ENCODE measurements around the gene DDX1. TPM values are rescaled to one million over a fixed set of nuclear protein-coding genes. Genes with fewer than 3 reads are reported as not detected.

DDX1 gene
- total and polyA plus RNA-seq, 7 donors, result 116 to 166 (median 132) TPM

GRCh38 chr2:15557887-15558311 lies 33.8 kb upstream of the DDX1 start:
- H3K4me1 ChIP-seq, result peaks cover 26% of the 10 kb centered on the region
- no peaks in the 10 kb centered on the region for H3K9me3 ChIP-seq
- no peaks in the 10 kb centered on the region for H3K27me3 ChIP-seq (ENCODE audit: insufficient read depth in 3 of 3, low read length in 2 of 3)
- peaks cover 6 to 35% of the 10 kb centered on the region in 2 donors for H3K36me3 ChIP-seq (ENCODE audit: insufficient read depth in 1 of 2, low read depth in 1 of 2)
- H3K27ac ChIP-seq, result no peak overlapping the region
- peak in 1 of 4 donors; percentile 11 for ATAC-seq
- intact Hi-C loops (cut with DNase I), result no loop called here
- 51 to 63% (median 52%) methylated on average over 5 of the region's 5 CpGs for WGBS, 3 donors
- no peak for DNase-seq
- no peak for TF ChIP-seq CTCF (IDR thresholded peaks at IDR 0.05)
- H3K4me3 ChIP-seq, result no peak overlapping the region

GRCh38 chr2:15559379-15560139 lies 32.1 kb upstream of the DDX1 start:
- peaks cover 6 to 27% of the 10 kb centered on the region in 2 donors for H3K36me3 ChIP-seq (ENCODE audit: insufficient read depth in 1 of 2, low read depth in 1 of 2)
- H3K4me3 ChIP-seq, result peak overlapping the region; percentile 90
- H3K9me3 ChIP-seq, result no peaks in the 10 kb centered on the region
- ATAC-seq, result no peak
- intact Hi-C loops (cut with DNase I), result no loop called here
- H3K27ac ChIP-seq, result no peak overlapping the region
- H3K27me3 ChIP-seq (ENCODE audit: insufficient read depth in 3 of 3, low read length in 2 of 3), result no peaks in the 10 kb centered on the region
- TF ChIP-seq CTCF (IDR thresholded peaks at IDR 0.05), result no peak
- DNase-seq, result no peak
- H3K4me1 ChIP-seq, result peaks cover 26% of the 10 kb centered on the region
- 66 to 73% (median 70%) methylated on average over 6 of the region's 6 CpGs for WGBS, 3 donors

- TF ChIP-seq CTCF (IDR thresholded peaks at IDR 0.05), result no peak
- Histone ChIP-seq H3K9me3 (no peaks in the 10 kb centered on the region), H3K27ac (peak overlapping the region; percentile 78), H3K4me1 (peaks cover 26% of the 10 kb centered on the region), H3K4me3 (peak overlapping the region; percentile 90), H3K27me3 (ENCODE audit: insufficient read depth in 3 of 3, low read length in 2 of 3) (no peaks in the 10 kb centered on the region), H3K36me3 (ENCODE audit: insufficient read depth in 1 of 2, low read depth in 1 of 2) (peaks cover 6 to 19% of the 10 kb centered on the region in 2 donors)
- 0 to 1% (median 1%) methylated on average over 32 of the region's 32 CpGs for WGBS, 3 donors
- intact Hi-C loops (cut with DNase I), result no loop called here
- no peak for DNase-seq
- ATAC-seq, result peak; percentile 40 to 77 (median 50)
These were observed 31.3 kb upstream of the DDX1 start for GRCh38 chr2:15560140-15560987.

- no peaks in the 10 kb centered on the region for H3K9me3 ChIP-seq
- H3K4me1 ChIP-seq, result peaks cover 26% of the 10 kb centered on the region
- intact Hi-C loops (cut with DNase I), result loop anchor here in 1 of 2 donors (1.0 kb wide), 1 partner anchor 30 kb away; the partner anchor contains the start of gene DDX1
- DNase-seq (peak; percentile 86 to 89), ATAC-seq (peak; percentile 92 to 99 (median 96))
- no peak for TF ChIP-seq CTCF (IDR thresholded peaks at IDR 0.05)
- peak within 1 kb of the TSS; percentile 90 for H3K4me3 ChIP-seq
- no peaks in the 10 kb centered on the region for H3K27me3 ChIP-seq (ENCODE audit: insufficient read depth in 3 of 3, low read length in 2 of 3)
- WGBS, 3 donors, result 0 to 1% (median 0%) methylated on average over 24 to 30 of the region's 30 CpGs
- H3K36me3 ChIP-seq (ENCODE audit: insufficient read depth in 1 of 2, low read depth in 1 of 2), result peaks cover 0 to 11% of the 10 kb centered on the region in 2 donors
- peak within 1 kb of the TSS; percentile 78 for H3K27ac ChIP-seq
These were observed 30.6 kb upstream of the DDX1 start, which contains the start of gene NBAS for GRCh38 chr2:15560988-15561573. Gene NBAS (minus strand): TSS chr2:15561334. CDS start chr2:15561304, 30 bp downstream.

Data from psoas muscle (tissue), 8 donors.